Neural progenitor cell (in vitro differentiated cells): ENCODE measurements around the gene SUMF1. TPM values are rescaled to one million over a fixed set of nuclear protein-coding genes. Genes with fewer than 3 reads are reported as not detected.

Source experiments
- DNase-seq: peaks from one replicate; pipeline ENCODE4 v3.0.0-alpha.2; 2016; ENCODE audit warnings: low spot score
- H2AFZ ChIP-seq: fragments of 200-600 bp; sonication (generic); replicated peaks from 2 replicates; pipeline ENCODE4 v1.6.1; 2016; ENCODE audit warnings: antibody characterized with exemption
- H3F3A ChIP-seq: fragments of 200-600 bp; sonication (generic); 2 replicates; pipeline ENCODE4 v1.6.1; 2016; ENCODE audit warnings: antibody characterized with exemption, low read depth
- H3K27ac ChIP-seq: fragments of 200-600 bp; sonication (generic); 2 replicates; pipeline ENCODE4 v1.5.1; 2016; ENCODE audit warnings: mild to moderate bottlenecking
- H3K27me3 ChIP-seq: fragments of 200-600 bp; sonication (generic); 2 replicates; pipeline ENCODE4 v1.6.1; 2016; ENCODE audit warnings: mild to moderate bottlenecking, moderate library complexity
- H3K36me3 ChIP-seq: fragments of 200-600 bp; sonication (generic); 2 replicates; pipeline ENCODE4 v1.5.1; 2016
- H3K4me1 ChIP-seq: fragments of 200-600 bp; sonication (generic); 2 replicates; pipeline ENCODE4 v1.6.1; 2016; ENCODE audit warnings: mixed run types
- H3K4me2 ChIP-seq: fragments of 200-600 bp; sonication (generic); 2 replicates; pipeline ENCODE4 v1.6.1; 2016
- H3K4me3 ChIP-seq: fragments of 200-600 bp; sonication (generic); 2 replicates; pipeline ENCODE4 v1.5.1; 2016
- H3K79me2 ChIP-seq: fragments of 200-600 bp; sonication (generic); 2 replicates; pipeline ENCODE4 v1.6.1; 2016; ENCODE audit warnings: low read depth
- H3K9ac ChIP-seq: fragments of 200-600 bp; sonication (generic); 2 replicates; pipeline ENCODE4 v1.6.1; 2016
- H3K9me3 ChIP-seq: fragments of 200-600 bp; sonication (generic); 2 replicates; pipeline ENCODE4 v1.5.1; 2016; ENCODE audit warnings: low read depth
- H4K20me1 ChIP-seq: fragments of 200-600 bp; sonication (generic); 2 replicates; pipeline ENCODE4 v1.6.1; 2016; ENCODE audit warnings: low read depth
- H3K27ac Mint-ChIP-seq: 3 replicates; pipeline ENCODE4 v1.8.0; 2021; ENCODE audit warnings: mixed read lengths
- H3K27me3 Mint-ChIP-seq: 2 replicates; pipeline ENCODE4 v1.8.0; 2022; ENCODE audit warnings: low read depth, mild to moderate bottlenecking, inconsistent platforms, moderate library complexity, mixed read lengths; ENCODE audit not compliant: insufficient read depth
- H3K36me3 Mint-ChIP-seq: 3 replicates; pipeline ENCODE4 v1.8.0; 2021; ENCODE audit warnings: mixed read lengths
- H3K4me1 Mint-ChIP-seq: 3 replicates; pipeline ENCODE4 v1.8.0; 2021; ENCODE audit warnings: mixed read lengths
- H3K4me3 Mint-ChIP-seq: 3 replicates; pipeline ENCODE4 v1.8.0; 2021; ENCODE audit warnings: mild to moderate bottlenecking, moderate library complexity, mixed read lengths
- H3K9me3 Mint-ChIP-seq: 3 replicates; pipeline ENCODE4 v1.8.0; 2020; ENCODE audit warnings: mixed read lengths
- EZH2 ChIP-seq: fragments of 200-600 bp; sonication (generic); IDR thresholded peaks from 2 replicates; pipeline ENCODE4 v1.6.1; 2017; ENCODE audit warnings: antibody characterized with exemption, mild to moderate bottlenecking, moderate library complexity
- EZH2phosphoT487 ChIP-seq: fragments of 200-600 bp; sonication (generic); IDR thresholded peaks from 2 replicates; pipeline ENCODE4 v1.6.1; 2017; ENCODE audit warnings: antibody characterized with exemption
- total RNA-seq: library from RNA; depleted of rRNA; stranded (reverse); fragments of >200 nt; gene quantifications from 2 replicates; pipeline ENCODE4 v1.2.3, GENCODE V29; 2015; ENCODE audit warnings: low replicate concordance
- TF ChIP-seq, protein P1 (sequence below): fragments of 200-600 bp; sonication (generic); IDR thresholded peaks from 2 replicates; pipeline ENCODE4 v1.5.1; 2017; ENCODE audit warnings: antibody characterized with exemption, mild to moderate bottlenecking

The SUMF1 gene
- total RNA-seq, 1 donor from 2014 or later = 10.6 TPM

DNA sequence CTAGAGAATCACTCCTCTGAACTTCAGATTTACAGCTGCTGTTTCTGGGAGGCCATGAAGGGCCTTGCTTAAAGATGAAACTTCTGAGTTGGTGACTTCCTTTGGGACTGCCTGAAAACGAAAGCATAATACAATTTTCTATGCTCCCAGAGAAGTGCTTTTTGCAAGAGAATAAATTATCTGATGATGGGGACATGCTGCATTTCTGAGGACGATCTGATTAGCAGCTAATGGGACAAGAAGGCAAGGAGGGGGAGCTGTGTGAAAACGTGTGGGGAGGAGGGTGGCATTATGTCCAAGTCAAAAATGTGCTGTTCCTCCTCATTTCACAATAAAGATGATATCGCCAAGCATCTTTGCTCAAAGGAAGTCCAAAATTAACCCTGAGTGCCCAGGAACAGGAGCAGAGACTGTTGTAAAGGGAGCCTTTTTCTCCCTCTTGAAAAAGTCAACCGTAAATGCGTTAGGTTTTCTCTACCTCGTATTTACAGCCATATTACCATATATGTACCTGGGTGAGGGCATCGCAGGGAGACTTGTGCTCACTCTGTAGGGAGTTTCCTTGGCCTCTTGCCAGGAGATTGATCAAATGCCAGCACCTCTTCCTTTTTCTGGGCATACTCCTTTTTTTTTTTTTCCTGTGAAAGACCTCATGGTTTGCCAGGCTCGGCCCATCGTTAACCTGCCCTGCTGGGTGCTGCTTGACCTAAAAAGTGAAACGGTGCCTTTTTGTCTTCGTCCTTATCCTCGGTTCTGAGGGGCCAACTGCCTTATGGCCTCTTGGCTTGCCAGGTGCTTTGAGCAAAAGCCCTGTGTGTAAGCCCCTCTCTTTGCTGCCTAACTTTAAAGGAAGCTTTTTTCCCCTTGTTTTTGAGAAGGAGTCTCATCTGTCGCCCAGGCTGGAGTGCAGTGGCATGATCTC lies 37.5 kb upstream of the SUMF1 start:
- no peaks in the 10 kb centered on the region for H3K36me3 Mint-ChIP-seq
- Histone ChIP-seq H3K27me3 (no peaks in the 10 kb centered on the region), H3K79me2 (no peaks in the 10 kb centered on the region), H3K4me2 (no peak overlapping the region), H3K9me3 (no peaks in the 10 kb centered on the region), H2AFZ (peak overlapping the region; percentile 30), H3K36me3 (no peaks in the 10 kb centered on the region), H3F3A (no peaks in the 10 kb centered on the region), H4K20me1 (no peaks in the 10 kb centered on the region), H3K4me3 (no peak overlapping the region), H3K4me1 (peaks cover 46% of the 10 kb centered on the region), H3K27ac (no peak overlapping the region), H3K9ac (no peak overlapping the region)
- H3K4me1 Mint-ChIP-seq = peaks cover 44% of the 10 kb centered on the region
- H3K4me3 Mint-ChIP-seq = no peak overlapping the region
- no peak for DNase-seq
- H3K27ac Mint-ChIP-seq = no peak overlapping the region
- no peaks in the 10 kb centered on the region for H3K9me3 Mint-ChIP-seq
- TF ChIP-seq, protein P1, sequence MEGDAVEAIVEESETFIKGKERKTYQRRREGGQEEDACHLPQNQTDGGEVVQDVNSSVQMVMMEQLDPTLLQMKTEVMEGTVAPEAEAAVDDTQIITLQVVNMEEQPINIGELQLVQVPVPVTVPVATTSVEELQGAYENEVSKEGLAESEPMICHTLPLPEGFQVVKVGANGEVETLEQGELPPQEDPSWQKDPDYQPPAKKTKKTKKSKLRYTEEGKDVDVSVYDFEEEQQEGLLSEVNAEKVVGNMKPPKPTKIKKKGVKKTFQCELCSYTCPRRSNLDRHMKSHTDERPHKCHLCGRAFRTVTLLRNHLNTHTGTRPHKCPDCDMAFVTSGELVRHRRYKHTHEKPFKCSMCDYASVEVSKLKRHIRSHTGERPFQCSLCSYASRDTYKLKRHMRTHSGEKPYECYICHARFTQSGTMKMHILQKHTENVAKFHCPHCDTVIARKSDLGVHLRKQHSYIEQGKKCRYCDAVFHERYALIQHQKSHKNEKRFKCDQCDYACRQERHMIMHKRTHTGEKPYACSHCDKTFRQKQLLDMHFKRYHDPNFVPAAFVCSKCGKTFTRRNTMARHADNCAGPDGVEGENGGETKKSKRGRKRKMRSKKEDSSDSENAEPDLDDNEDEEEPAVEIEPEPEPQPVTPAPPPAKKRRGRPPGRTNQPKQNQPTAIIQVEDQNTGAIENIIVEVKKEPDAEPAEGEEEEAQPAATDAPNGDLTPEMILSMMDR = no peak
- TF ChIP-seq EZH2 (no peak), EZH2phosphoT487 (no peak)
- H3K27me3 Mint-ChIP-seq = peaks cover 2% of the 10 kb centered on the region

DNA sequence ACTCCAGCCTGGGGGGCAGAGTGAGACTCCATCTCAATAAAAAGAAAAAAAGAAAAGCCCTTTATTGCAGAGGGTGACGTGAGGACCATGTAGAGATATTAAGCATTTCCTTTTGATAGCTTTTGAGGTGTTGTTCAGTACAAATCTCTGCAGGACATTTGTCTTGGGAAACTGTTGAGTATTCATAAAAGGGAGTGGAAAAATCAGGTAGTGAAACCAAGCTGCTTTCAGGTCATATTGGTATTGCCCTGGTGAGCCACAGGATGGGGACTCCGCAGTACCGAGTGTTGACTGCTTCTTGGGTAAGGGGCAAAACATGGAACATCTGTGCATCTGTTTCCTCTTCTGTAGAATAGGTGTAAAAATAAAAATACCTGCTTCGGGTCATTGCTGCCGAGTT lies 36.0 kb upstream of the SUMF1 start:
- Histone ChIP-seq H3K36me3 (no peaks in the 10 kb centered on the region), H4K20me1 (no peaks in the 10 kb centered on the region), H3K9me3 (no peaks in the 10 kb centered on the region), H3K4me2 (no peak overlapping the region), H3K4me3 (no peak overlapping the region), H3K27me3 (no peaks in the 10 kb centered on the region), H2AFZ (no peak overlapping the region), H3K27ac (no peak overlapping the region), H3K4me1 (peaks cover 37% of the 10 kb centered on the region), H3F3A (no peaks in the 10 kb centered on the region), H3K9ac (no peak overlapping the region), H3K79me2 (no peaks in the 10 kb centered on the region)
- Mint-ChIP-seq H3K27me3 (peaks cover 3% of the 10 kb centered on the region), H3K27ac (no peak overlapping the region), H3K36me3 (no peaks in the 10 kb centered on the region), H3K4me1 (peaks cover 32% of the 10 kb centered on the region), H3K4me3 (no peak overlapping the region), H3K9me3 (no peaks in the 10 kb centered on the region)
- no peak for DNase-seq
- TF ChIP-seq, protein P1 = no peak
- TF ChIP-seq EZH2 (no peak), EZH2phosphoT487 (no peak)

DNA sequence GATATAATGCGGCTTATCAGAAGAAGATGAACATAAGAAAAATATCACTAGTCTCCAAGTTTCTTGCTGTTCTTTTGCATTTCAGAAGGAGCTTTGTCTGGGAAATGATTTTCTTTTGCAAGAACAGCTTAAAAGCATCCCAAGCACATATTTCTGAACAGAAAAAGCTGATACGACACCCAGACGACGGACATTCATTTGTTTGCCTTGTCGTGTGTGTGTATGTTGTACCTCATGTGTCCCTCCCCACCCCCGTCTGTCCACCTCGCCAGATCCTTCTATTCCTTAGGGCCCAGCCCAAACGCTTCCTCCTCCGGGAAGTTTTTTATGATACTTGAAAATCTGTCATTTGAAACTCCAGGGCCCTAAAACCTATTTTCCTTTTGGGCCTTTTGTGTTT lies 34.9 kb upstream of the SUMF1 start:
- TF ChIP-seq EZH2phosphoT487 = no peak
- TF ChIP-seq, protein P1 = no peak
- TF ChIP-seq EZH2 = no peak
- Histone ChIP-seq H3K27me3 (no peaks in the 10 kb centered on the region), H3K4me2 (no peak overlapping the region), H3K79me2 (no peaks in the 10 kb centered on the region), H3K4me3 (no peak overlapping the region), H3K4me1 (peaks cover 26% of the 10 kb centered on the region), H3K9ac (no peak overlapping the region), H3K9me3 (no peaks in the 10 kb centered on the region), H4K20me1 (no peaks in the 10 kb centered on the region), H3F3A (no peaks in the 10 kb centered on the region), H3K27ac (no peak overlapping the region), H2AFZ (no peak overlapping the region), H3K36me3 (no peaks in the 10 kb centered on the region)
- Mint-ChIP-seq H3K9me3 (no peaks in the 10 kb centered on the region), H3K27me3 (peaks cover 3% of the 10 kb centered on the region), H3K4me1 (peaks cover 22% of the 10 kb centered on the region), H3K4me3 (no peak overlapping the region), H3K36me3 (no peaks in the 10 kb centered on the region), H3K27ac (no peak overlapping the region)
- no peak for DNase-seq
